Activated naive CD4-positive, alpha-beta T cell treated with anti-CD3 and anti-CD28 coated beads for 36 hours (primary cell): ENCODE measurements around the gene GDF10. TPM values are rescaled to one million over a fixed set of nuclear protein-coding genes. Genes with fewer than 3 reads are reported as not detected.

ENCODE experiments used
- total RNA-seq, 2 experiments: library from RNA; stranded (reverse); gene quantifications; one replicate each; pipeline ENCODE4 v1.2.3, GENCODE V29; 2021

GDF10 gene
- total RNA-seq, 2 experiments from 2014 or later: 0.12 to 0.19 TPM

Other genes starting within 250 kb of the GDF10 start
- not detected for gene GDF2, start 22.3 kb downstream of the GDF10 start, total RNA-seq
- not detected for gene RBP3, start 48.2 kb downstream of the GDF10 start, total RNA-seq
- under 1 TPM; 0.84 to 0.93 TPM for gene ZNF488, start 84.1 kb downstream of the GDF10 start, total RNA-seq
- not detected for gene ANXA8, start 183.9 kb downstream of the GDF10 start, total RNA-seq
- gene FAM25G, start 191.5 kb downstream of the GDF10 start, total RNA-seq: not detected
- gene AGAP9, start 223.4 kb downstream of the GDF10 start, total RNA-seq: 1 to 10 TPM; 6.7 to 7.9 TPM